D721Med (cell line): ENCODE data around the gene IFFO2.

Source experiments
- DNase-seq: peaks from one replicate; pipeline ENCODE4 v3.0.0; 2011; ENCODE audit warnings: low spot score; ENCODE audit not compliant: insufficient read length
- FAIRE-seq: peaks from 2 replicates; lab custom pipeline; 2011; peaks lifted over from hg19 to GRCh38; lab: Jason Lieb, UNC
- TF ChIP-seq, protein P1 (sequence below): IDR thresholded peaks from 2 replicates; pipeline ENCODE4 v1.5.1; 2012; ENCODE audit warnings: mild to moderate bottlenecking, control low read depth; ENCODE audit not compliant: insufficient read depth; ENCODE audit errors: missing control alignments

The IFFO2 gene

GRCh38 chr1:18965206-18966173 lies 9.0 kb upstream of the IFFO2 start:
- DNase-seq: no peak
- FAIRE-seq: no peak
- TF ChIP-seq, protein P1, sequence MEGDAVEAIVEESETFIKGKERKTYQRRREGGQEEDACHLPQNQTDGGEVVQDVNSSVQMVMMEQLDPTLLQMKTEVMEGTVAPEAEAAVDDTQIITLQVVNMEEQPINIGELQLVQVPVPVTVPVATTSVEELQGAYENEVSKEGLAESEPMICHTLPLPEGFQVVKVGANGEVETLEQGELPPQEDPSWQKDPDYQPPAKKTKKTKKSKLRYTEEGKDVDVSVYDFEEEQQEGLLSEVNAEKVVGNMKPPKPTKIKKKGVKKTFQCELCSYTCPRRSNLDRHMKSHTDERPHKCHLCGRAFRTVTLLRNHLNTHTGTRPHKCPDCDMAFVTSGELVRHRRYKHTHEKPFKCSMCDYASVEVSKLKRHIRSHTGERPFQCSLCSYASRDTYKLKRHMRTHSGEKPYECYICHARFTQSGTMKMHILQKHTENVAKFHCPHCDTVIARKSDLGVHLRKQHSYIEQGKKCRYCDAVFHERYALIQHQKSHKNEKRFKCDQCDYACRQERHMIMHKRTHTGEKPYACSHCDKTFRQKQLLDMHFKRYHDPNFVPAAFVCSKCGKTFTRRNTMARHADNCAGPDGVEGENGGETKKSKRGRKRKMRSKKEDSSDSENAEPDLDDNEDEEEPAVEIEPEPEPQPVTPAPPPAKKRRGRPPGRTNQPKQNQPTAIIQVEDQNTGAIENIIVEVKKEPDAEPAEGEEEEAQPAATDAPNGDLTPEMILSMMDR: no peak

GRCh38 chr1:18963968-18964367 lies 7.5 kb upstream of the IFFO2 start:
- FAIRE-seq (no peak), DNase-seq (no peak)
- TF ChIP-seq, protein P1: no peak

GRCh38 chr1:18962855-18963737 lies 6.6 kb upstream of the IFFO2 start:
- TF ChIP-seq, protein P1: no peak
- FAIRE-seq (no peak), DNase-seq (no peak)

DNA sequence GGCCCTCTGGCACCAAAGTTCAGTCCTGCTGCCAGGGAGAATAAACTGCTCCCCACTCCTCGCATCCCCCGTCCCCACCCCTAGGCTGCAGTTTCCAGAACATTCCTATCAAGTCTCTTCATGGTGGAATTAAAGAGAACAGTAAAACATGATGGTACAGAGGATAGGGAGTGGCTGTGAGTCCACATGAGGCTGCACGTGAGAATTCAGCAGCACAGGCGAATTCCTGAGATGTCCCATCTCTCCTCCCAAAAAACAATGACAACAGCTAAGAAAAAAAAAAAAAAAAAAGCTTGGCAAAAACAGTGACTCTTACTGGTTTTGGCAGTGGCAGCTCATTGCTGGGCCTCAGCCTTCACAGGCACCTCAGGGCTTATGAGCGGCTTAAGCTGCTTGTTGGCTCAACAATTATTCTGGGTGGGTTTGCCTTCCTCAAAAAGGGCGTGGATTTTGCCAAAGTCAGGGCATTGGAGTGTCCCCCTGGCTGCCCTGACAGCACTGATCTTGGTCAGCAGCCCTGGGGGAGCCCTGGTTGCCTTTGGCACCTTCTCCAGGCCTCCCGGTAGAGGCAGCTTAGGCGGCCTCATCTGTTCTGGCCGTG lies 5.7 kb upstream of the IFFO2 start:
- FAIRE-seq: no peak
- TF ChIP-seq, protein P1: no peak
- DNase-seq: no peak

DNA sequence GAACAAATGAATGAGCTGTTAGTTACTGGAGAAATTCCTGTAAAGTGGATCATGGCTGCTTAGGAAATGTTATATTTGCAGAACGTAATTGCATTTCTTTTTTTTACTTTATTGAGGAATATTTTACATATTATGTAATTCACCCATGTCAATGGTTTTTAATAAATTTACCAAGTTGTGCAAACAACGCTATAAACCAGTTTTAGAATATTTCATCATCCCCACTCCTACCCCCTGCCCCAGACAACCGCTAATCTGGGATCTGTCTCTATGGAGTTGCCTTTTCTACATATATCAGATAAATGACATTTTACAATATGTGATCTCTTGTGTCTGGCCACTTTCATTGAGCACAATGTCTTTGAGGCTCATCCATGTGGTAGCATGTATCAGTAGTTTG lies 4.3 kb upstream of the IFFO2 start:
- no peak for FAIRE-seq

DNA sequence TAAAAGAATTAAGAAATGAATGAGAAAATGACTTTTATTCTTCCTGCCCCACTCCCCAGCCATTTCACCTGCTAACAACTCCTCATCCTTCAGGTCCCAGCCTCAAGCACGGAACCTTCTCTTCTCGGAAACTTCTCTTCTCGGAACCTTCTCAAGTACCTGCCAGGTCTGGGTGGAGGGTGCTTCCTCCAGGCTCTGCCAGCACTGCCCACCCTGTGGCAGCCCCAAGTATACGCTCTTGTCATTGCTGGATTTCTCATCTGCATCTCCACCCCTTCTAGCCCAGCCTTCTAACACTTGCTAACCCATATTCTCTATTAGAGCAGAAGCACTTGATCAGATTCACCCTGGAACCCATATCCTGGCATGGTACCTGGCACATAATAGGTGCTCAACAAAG lies 3.9 kb upstream of the IFFO2 start:
- no peak for FAIRE-seq
- DNase-seq: no peak
- TF ChIP-seq, protein P1: no peak

More for the DNA sequence above, 4.3 kb upstream of the IFFO2 start:
- TF ChIP-seq, protein P1: no peak
- no peak for DNase-seq
